IPS-NIHi7 (cell line): ENCODE results near the gene UCN2.

Source experiments
- DNase-seq: peaks from one replicate; pipeline ENCODE4 v3.0.0; 2012; ENCODE audit warnings: mixed read lengths; ENCODE audit errors: extremely low spot score

UCN2 gene

DNA sequence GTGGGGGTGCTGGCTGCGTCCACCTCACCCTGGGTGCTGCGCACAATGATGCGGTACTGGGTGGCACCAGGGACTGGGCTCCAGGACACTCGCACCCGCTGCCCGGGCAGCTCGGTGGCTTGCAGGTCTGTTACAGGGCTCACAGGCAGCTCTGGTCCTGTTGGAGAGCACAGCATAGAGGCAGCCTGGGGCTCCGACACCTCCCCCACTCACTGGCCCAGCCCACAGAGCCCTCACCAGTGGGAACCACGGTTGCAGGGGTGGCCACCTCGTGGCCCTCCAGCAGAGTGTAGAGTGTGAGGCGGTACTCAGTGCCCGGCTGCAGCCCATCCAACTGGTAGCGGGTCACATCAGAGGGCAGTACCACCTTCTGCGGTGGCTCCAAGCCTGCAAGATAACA, 27.9 kb upstream of the UCN2 start:
- DNase-seq, result no peak

DNA sequence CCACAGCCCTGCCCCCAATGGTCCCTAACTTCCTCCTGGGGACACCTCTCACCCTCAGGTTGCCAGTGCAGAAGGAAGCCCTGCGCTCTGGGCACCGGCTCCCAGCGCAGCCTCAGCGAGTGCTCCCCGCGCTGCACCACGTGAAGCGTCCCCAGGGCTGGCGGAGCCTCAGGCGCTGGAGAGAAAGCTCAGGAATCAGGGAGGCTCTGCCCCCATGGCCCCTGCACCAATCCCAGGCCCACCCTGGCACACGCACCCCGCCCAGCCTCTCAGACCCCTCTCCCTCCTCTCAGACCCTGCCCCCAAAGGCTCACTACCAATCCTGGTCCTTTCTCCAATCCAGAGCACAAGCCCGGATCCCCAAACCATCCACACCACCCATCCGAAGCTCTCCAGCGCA, 24.6 kb upstream of the UCN2 start:
- DNase-seq, result no peak

DNA sequence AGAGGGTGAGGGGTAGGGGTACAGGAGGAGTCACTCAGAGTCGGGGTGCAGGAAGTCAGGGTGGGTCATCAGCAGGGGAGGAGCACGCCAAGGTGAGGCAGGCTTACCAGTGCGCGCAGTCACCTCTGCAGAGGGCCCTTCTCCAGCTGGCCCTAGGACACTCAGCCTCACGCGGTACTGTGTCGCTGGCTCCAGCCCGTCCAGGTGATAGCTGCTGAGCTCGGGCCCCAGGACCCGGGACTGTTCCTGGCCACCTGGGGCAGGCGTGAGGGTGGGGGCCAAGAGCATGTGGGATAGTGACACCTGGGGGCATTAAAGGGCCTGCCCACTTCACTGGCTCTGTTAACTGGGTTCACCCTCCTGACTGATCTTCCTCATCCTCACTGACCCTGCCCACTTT, 24.1 kb upstream of the UCN2 start:
- DNase-seq, result no peak

DNA sequence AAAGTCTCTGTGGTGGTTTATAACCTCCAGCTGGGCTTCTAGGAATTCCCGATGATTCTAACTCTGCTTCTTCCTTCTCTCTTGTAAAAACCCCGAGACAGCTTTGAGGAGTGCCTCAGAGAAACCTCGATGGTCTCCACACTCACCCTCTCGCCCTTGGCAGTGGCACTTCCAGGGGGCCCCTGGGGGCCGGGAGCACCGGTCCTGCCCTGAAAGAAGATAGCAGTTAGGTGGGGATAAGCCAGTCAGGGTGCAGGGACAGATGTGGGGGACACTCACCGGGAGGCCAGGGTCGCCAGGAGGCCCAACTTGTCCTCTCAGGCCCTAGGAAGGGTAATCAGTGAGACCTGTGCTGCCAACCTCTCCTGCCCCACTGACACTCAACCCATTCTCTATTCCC, 21.8 kb upstream of the UCN2 start:
- DNase-seq, result no peak

DNA sequence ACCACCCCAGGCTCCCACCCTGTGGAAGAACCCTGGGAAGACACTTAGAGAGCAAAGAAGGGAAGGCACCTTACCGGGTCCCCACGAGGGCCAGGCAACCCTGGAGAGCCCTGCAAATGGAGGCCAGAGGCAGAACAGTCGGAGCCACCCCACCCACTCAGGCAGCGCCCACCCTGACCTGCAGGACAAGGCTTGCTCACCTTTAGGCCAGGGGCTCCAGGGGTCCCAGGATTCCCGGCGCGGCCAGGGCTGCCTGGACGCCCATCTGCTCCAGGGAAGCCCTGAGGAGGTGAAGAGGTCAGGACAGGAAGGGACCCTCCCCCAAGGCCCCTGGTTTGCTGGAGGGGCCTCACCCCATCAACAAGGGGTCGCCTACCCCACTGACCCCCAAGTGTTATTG, 21.3 kb upstream of the UCN2 start:
- no peak for DNase-seq

DNA sequence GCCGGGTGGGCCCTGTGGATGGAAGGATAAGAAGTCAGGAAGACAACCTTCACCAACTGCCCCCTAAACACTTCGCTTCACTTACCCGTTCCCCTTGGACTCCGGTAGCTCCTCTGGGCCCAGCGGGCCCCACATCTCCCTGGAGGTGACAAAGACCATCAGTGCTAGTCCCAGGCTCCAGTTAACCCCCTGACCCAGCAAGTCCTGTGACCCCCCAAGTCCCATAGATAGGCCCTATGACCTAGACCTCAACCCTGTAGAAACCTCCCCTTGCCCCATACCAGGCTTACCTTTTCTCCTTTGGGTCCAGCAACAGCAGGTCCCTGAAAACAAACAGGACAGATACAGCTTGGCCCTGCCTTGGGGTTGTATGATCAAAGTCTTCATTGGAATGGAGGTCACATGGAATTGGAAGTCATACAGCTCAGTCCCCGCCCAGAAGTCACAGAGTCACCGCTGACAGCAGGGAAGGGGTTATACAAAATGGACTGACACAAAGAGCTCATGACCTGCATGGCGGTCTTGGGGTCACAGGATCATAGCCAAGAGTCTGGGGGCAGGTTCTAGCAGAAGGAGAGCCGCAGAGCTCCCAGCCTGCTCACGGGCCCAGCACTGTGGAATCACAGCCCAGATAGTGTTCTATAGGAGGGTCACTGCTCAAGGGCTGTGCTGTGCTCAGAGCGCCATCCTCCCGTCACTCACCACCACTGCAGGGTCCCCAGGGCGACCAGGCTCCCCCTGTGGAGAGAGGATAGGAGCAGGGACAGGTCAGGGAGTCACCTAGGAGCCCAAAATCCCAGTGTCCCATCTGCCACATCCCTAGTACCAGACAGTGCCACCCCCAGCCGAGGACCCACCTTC, 18.3 kb upstream of the UCN2 start:
- no peak for DNase-seq

DNA sequence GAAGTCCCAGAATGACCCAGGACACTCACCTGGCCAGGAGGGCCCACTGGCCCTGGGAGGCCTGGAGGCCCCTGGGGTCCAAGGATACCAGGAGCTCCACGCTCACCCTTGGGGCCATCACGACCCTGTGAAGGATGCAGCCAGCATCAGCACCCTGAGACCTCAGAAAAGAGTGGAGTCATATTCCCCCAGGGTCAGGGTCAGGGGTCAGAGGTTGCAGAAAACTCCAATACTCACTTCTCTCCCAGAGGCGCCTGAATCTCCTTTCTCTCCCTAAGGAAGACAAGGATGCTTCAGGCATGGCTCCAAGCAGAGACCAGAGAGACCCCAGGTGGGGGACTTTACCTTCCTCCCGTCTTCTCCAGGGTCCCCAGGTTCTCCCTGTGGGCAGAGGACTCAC, 13.1 kb upstream of the UCN2 start:
- no peak for DNase-seq

DNA sequence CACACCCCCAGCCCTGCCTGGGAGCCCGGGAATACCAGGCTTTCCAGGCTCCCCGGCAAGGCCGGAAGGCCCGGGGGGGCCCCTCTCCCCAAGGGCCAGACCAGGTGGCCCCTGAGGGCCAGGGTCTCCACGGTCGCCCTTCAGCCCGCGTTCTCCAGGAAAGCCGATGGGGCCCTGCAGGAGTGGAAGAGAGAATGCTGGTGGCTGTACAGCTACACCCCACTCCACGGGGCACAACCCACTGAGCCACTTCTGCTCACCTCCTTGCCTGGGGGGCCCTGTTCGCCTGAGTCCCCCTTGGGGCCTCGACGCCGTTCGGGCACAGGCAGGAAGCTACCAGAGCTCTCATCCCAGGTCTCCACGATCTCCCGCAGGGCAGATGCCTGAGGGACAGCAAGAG, 11.8 kb upstream of the UCN2 start:
- DNase-seq, result no peak

DNA sequence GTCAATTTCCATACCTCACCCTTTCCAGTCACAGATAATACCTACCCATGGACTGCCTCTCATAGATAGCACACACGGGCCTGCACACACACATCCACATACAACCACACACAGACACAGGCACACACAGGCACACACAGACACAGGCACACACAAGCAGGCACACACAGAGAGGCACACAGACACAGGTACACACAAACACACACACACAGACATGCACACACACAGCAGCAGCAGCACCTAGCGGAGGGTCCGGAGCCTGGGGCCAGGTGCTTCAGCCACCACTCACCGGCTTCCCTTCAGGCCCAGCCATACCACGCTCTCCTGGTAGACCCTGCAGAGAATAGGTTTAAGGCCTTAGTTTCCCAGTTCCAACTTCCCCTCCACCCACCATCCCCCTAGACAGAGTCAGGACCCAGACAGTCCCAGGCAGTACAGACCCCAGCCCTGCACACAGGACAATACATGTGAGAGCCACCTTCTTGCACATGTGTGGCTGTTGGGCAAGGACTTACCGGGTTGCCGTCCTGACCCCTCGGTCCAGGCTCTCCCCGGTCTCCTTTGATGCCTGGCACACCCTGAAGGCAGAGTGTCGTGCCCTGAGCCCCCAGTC, 10.5 kb upstream of the UCN2 start:
- DNase-seq, result no peak

DNA sequence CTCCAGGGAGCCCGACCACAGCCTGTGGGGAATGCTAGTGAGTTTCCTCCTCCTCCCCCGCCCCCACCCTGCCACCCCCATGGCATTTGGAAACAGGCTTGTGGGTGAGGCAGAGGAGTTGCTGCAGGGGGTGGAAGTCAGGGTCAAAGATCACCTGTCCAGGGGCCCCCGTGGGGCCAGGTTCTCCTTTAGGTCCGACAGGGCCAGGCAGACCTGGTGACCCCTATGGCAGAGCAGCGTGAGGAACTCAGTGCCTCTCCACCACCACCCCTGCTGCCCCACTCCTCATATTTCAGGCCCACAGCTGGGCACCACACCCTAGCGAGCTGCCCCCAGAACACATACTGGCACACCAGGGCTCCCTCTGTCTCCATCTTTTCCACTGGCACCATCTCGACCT, 8.9 kb upstream of the UCN2 start:
- DNase-seq, result no peak

DNA sequence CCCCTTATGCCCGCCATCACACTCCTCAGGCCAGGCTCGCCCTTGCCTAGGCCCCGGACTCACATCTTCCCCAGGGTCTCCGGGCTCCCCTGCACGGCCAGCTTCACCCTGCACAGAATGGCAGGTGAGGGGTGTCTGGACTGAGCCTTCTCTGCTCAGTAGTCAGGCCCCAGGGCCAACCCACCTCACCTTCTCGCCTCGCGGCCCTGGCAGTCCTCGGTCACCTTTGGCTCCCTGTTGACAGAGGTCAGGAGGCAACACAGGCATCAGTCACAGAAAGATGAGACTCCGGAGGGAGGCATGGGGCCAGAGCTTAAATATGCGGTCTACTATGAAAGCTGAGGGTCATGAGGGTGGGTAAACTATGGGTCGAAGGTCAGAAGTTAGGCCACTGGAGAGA, 8.4 kb upstream of the UCN2 start:
- no peak for DNase-seq

DNA sequence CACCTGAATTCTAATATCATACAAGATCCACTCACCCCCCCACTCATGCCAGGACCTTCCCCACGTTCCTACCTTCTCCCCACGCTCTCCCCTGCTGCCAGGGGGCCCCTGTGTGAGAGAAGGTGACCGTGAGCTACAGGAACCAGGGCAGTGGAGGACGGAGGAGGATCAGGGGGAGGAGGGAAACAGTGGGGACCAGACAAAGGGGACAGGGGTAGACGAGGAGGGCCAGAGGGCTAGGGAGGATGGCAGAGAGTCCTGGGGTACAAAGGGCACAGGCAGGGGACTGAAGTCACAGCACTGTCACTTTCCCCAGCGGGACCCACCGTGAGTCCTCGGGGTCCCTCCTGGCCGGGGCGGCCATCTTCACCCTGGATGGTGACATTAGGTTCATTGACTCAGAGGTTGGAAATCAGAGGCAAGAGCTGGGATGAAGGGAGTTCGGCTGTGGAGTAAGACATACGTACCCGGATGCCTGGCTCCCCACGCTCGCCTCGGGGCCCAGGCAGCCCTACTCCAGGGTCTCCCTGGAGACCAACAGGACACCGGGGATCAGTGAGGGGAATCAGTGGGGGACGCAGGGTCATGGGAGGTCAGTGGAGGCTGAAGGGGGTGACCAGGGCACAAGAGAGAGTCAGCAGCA, 6.3 kb upstream of the UCN2 start:
- DNase-seq, result no peak

DNA sequence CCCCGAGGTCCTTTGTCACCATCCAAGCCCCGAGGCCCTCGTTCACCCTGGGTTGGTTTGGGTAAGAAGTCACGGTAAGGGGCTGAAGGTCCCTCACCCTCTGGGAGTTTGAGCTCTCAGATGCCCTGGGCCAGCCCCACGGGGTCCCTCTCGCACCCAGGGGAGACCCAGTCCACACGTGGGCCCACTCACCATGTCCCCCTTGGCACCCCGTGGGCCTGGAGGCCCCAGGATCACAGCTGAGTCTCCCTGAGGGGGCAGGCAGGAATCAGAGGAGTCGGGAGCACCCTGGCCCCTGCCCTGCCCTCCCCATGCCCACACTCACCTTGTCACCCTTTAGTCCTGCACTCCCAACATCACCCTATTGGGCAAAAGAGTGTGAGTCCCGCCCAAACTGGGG, 5.8 kb upstream of the UCN2 start:
- DNase-seq, result no peak

DNA sequence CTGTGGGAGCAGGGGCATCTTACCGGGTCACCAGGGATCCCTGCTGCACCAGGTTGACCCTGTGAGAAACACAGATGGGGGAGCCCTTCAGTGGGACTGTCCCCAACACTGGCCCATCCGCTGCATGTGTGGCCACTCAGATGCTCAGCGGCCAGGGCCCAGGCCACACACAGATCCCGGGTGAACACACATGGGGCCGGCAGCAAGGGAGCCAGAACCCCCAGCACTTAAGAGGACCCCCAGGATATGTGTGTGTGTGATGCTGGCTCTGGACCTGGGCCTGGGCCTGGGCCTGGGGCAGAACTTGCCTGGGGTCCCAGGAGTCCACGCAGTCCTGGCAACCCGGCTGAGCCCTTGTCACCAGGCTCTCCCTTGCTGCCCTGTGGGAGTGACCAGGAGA, 4.9 kb upstream of the UCN2 start:
- DNase-seq, result no peak

DNA sequence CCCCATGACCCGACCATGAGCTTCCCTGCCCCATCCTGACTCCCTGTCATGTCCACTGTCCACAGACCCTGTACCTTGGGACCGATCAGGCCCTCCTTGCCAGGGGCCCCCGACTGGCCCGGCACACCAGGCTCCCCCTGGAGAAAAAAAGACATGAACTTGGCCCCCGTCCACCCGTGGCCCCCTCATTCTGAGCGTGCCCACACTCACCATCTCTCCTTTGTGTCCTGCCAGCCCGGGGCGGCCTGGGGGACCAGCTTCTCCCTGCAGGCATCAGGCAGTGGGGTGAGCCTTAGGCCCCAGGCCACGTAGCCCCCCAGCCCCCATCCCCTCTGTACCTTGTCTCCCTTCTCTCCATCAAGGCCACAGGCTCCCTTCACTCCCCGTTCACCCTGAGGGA, 3.9 kb upstream of the UCN2 start:
- no peak for DNase-seq

DNA sequence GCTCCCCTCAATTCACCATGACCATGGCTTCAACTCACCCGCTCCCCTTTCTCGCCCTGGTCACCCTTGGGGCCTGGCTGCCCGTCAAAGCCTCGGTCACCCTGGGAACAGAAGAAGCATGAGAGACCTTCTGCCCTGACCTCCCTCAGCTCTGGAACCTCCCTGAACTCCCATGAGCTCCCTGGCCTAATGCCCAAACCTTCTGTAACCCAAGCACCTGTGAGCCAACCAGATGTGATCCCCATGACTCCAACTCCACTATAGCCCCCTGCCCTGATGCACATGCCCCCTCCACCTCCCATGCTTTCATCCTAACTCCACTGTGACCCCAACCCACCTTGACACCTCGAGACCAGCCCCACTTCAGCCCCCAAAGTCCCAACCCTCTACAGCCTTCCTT, 3.5 kb upstream of the UCN2 start:
- no peak for DNase-seq

DNA sequence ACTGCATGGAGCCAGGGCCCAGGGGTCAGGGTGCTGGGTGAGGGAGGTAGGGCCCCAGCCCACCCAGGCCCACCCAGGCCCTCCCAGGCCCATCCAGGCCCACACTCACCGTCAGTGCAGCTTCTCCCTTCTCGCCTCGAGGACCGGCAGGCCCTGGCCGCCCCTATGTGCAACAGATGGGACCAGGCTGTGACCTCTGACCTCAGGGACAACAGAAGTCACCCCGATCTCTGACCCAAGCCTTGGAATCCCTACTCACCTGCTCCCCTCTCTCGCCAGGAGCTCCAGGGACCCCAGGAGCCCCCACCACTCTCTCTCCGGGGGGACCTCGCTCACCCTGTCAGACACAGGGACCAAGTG, 2.8 kb upstream of the UCN2 start:
- DNase-seq, result no peak

DNA sequence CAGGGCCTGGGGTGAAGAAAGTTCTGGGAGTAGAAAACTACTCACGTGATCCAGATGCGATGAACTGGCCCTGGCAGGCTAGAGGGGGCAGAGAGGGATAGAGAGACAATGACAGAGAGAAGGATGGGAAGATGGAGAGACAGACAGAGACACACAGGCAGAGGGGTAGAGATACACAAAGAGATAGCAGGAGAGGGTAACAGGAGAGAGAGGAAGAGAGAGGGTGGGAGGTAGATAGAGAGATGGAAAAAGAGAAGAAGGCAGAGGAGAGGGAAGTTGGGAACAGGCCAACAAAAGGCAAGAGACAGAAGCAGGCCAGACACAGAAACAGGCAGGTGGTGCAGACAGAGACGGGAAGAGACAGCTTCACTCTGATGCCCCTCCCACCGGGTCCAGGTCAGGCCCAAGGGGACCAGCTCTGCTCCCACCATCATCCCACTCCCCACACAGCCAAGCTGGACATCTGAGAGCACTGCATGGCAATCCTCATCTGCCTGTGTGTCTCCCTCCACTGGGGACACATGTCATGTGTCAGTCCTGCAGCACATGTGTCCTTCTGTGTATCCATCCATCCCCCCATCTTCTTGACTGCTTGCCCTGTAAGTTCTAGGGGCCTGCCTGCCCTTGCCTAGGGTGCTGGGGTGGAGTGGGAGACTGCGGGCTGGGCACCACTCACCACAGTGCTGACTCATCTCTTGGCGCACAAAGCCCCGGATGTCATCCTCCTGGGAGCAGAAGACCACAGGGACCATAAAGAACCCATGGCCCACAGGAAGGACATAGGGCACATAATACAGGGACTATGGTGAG, 2.2 kb upstream of the UCN2 start:
- DNase-seq, result no peak

DNA sequence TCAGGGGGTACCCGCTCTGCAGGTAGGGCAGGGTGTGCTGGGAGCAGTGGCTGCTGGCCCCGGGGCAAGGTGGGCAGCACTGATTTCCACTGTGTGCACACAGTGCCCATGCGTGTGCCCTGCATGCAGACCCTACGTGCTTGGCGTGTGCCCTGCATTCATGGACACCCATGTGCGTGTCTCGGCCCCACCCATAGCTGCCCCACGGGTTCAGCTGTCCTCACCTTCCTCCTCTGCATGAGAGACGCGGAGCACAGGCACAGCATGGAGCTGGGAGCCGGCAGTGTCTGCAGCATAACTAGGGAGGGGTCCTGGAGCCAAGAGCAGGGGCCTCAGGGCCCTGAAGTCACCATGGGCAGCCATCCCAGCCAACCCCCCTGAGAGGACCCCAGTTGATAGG, 1.6 kb upstream of the UCN2 start:
- no peak for DNase-seq

DNA sequence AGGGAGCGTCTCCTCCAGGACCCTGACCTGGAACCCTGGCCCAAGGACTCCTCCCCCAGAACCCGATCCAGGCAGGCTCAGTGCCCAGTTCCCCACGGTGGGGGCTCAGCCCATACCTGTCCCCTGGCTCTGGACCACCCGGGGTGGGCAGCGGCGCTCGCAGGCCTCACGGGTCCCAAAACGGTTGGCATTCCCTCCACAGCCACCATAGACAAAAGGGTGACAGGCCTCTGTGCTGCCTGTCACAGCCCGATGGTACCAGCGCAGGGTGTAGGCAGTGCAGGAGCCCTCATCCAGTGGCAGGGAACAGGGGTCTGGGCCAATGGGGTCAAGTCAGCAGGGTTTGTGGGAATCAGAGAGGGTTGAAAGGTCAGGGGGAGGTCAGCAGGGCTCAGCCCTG, 1.1 kb upstream of the UCN2 start:
- no peak for DNase-seq

DNA sequence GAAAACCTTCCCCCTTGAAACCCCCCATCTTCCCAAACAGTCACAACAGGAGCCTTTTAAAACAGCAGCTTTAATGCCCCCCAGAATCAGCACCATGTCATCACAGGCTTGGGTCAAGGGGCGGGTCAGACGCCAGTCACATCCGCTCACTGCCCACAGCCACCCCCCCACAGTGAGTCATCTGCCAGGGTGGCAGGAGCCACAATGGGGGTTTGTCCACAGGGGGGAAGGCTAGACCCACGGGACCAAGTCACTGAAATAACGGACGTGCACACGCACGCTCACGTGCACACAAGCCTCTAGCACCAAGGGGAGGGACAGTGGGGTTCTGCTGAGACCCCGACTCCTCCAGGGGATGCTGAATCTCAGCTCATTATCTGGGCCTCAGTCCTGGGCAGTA, 441 bp upstream of the UCN2 start:
- no peak for DNase-seq

DNA sequence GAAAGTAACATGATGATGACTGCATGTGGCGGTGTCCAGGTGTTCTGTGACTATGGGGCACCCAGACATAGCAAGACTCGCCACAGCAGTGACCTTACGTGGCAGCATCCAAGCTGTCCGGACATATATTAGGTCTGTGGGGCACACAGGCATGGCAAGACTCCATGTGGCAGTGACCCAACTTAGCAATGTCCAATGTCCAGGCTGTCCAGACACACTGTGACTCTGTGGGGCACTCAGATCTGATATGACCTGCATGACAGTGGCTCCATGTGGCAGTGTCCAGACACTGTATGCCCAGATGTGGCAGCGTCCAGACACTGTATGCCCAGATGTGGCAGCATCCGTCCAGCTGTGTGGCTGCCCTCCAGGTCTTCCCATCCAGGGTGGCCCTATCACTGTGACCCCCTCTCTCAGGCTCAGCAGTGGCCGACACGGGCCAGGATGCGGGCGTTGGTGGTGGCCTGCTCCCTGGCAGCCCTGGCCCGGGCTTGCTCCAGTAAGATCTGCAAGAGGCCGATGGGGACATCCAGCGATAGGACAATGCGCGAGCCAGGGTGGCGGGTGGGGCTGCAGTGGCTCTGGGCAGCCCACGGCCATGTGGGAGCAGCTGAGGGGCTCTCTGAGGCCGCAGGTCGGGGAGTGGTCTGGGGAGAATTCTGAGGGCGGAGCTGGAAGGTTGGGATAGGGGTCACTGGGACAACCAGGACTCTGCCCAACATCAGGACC, 1.1 kb downstream of the UCN2 start:
- DNase-seq, result no peak
